CD1c-positive myeloid dendritic cell (primary cell): ENCODE data around the gene SETX.

Experiments used
- DNase-seq: peaks from one replicate; pipeline ENCODE4 v3.0.0-alpha.2; 2016; ENCODE audit errors: extremely low spot score

The SETX gene

GRCh38 chr9:132239999-132240840 lies 114.6 kb downstream of the SETX start:
- DNase-seq: no peak

DNA sequence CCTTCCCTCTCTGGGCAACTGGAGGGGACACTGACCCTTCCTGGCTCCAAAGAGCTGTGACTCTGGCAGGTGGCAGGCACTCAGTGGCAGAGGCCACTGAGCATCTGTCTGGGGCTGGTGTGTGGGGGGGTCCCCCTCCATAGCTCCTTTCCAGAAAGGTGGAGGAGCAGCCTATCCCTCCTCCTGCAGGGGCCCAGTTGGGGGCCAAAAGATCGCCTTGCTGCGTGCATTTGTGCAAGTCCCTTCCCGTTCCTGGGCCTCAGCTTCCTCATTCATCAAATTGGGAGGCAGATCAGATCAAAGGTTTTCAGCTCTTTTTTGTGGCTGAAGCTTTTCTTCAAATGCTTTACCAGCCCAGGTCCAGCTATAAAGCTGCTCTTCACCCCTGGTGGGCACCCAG lies 115.3 kb downstream of the SETX start:
- peak; percentile 30 for DNase-seq

DNA sequence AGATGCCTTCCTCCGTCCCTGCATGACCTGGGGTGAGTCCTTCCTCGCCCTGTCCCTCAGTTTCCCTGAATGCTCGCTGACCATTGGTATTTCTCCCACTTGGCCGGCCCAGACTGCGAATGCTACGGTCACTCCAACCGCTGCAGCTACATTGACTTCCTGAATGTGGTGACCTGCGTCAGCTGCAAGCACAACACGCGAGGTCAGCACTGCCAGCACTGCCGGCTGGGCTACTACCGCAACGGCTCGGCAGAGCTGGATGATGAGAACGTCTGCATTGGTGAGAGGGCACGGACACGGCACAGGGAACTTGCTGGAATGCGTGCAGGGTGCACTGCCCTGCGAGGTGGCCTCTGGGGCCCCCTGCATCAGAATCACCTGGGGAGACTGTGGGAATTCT lies 115.8 kb downstream of the SETX start:
- peak; percentile 14 for DNase-seq

DNA sequence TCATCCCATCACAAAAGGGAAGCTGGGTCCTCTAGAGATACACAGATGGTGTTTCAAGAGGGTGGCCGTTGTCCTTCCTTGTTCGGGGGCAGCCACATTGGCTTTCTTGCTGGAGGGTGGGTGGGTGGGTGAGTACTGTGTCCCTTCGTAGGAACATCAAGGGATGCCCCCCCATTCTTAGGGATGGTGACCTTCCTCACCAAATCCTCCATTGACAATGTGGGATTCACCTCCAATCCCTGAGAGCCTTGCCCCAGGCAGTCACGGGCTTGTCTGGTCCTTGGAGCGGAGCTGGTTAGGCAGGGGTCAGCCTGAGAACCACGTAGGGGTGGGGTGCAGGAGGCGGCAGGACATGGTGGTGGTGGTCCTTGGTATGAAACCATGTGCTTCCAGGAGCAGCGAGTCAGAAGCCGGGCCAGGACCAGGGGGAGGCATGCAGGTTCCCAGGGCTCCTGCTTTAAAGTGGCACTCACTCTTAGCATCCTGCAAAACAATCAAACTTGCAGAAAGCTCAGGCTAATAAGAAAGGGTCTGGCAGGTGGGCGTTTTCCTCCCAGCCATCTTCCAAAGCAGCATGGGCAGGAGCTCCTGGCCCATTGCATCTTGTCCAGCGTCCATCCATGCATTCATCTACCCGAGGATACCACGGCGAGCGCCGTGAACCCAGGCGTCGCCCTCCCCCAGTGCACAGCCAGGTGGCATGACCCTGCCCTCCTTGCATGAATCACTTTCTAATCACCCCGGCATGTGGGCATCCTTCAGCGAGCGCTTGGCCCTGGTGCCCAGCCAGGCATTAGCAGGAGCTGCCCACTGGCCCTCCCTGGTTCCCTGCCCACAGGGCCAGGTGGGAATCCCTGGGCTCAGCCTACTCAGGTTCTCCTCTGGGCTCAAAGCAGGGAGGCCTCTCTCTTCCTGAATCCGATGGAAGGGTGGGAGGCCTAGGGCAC lies 116.5 kb downstream of the SETX start:
- no peak for DNase-seq

DNA sequence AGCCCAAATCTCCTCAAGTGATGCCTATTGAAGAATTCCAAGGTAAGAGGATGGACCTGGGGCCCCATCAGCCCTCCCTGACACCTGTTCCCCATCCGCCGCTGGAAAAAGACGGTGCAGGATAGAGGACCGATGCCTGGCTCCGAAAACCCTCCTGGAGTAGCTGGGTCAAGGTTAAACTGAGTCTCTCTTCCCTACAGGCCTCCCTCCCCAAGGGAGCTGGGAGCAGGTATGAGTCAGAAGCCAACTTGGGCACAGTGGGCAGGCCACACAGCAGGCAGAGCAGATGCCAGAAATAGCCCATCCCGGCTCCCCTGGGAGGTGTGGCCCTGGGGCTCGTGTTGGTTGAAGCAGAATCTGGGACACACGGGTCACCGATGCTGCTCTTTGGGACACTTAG lies 117.3 kb downstream of the SETX start:
- DNase-seq: no peak

DNA sequence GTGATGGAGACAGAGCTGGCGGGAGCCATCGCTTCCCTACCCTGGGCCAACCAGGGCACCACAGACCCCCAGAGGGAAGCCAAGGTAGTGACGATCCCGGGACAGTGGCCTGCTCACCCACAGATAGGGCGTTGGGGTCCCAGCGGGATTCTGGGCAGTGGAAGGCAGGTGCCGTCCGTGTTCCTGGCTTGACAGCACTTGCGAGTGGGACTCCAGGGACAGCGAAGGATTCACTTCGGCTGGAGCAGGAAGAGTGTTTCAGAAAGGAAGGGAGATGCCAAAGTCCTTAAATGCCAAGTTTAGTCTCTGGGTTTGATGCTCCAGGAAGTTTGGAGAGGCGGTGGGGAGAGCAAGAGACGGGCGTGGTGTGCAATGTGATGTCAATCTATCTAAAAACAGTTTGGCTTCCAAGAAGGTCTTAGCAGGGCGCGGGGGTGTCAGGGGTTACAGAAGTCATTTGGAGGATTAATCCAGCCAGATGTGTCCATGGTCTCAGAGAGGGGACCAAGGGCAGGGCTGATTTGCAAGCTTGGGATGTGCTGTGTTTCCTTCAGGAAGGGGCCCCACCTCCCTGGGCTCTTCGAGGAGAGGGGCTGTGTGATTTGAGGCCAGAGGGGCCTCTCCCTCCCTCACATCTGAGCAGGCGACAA lies 118.0 kb downstream of the SETX start:
- no peak for DNase-seq

DNA sequence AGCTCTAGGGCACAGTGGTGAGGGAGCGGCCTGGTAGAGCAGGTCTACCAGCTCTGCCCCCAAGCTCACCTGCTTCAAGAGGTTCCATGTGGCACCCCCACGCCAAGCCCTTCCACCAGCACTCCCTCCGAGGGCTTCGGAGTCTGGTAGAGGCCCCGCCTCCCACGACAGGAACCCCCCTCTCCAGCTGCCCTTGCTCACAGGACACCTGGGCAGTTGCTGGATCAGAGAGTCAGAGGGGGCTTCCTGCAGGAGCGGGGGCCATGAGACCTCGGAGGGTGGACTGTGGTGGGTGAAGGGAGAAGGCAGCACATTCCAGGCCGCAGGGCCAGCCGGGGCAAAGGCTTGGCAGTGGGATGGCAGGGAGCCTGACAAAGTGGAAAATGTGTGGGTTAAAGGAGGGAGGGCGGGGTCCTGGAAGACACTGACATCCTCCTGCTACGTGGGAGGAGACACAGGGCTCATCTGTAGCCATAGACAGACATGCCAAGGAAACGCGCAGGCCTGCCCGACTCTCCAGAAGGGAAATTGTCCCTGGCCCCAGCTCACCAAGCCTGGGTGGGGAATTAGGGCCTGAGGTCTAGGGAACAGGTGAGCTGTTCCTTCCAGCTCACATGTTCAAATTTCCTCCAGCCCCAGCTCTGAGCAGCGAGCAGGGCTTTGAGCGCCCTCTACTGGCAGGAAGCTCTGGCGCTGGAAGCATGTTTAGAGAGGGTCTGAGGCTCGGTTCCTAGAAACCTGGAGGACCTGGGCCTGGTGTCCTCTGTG lies 118.7 kb downstream of the SETX start:
- peak; percentile 82 for DNase-seq

DNA sequence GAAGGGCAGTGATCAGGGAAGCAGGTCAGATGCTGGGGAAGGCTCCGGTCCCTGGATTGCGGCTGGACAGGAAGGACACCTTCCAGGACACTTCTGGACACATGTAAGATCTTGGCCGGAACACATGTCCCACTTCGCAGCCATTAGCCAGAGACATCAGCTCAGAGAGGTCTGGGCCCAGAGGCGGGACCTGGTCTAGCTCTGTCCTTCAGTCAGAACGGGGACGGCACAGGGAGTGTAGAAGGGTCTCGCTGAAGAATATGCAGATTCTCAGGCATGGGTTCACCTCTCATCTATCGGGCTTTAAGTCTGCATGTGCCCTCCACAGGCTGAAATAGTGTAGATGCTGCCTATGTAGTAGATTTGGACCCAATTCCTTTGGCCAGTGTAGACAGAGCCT lies 119.7 kb downstream of the SETX start:
- DNase-seq: no peak

DNA sequence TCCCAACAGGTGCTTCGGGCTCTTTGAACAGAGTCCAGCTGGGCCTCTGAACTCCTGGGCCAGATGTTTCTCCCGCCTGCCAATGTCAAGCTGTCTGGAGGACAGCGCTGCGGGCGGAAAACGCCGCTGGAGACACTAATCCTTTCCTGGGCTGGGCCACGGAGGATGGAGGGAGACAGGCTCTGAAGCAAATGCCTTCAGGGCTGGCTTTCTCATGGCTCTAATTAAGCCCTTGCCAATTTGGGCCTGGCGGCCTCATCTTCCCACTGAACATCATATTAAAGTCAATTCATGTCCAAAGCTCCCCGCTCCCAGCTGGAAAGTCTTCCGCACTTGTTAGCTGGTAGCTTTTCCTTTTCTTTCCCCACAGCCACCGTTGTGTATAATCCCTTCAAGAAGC lies 120.3 kb downstream of the SETX start:
- DNase-seq: no peak

DNA sequence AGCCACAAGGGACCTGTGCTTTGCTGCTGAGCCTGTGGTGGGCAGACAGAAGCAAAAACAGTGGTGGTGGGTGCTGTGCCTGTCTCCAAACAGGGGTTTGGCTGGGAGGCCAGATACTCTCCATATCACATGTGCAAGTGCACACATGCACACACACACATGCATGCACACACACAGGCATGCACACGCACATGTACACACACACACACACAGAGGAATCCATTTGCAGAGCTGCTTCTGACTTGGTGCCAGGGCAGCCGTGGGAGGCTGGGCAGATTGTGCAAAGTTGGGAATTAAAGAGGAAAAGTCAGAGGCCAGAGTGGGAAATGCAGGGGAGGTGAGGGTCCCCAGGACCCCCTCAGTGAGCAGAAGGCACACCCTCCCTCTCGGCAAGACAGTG lies 121.6 kb downstream of the SETX start:
- DNase-seq: no peak

- no peak for DNase-seq
Measured at GRCh38 chr9:132232522-132232921, 122.3 kb downstream of the SETX start.

GRCh38 chr9:132231019-132231701 lies 123.6 kb downstream of the SETX start:
- DNase-seq: no peak

- DNase-seq: no peak
Measured at GRCh38 chr9:132230605-132231004, 124.2 kb downstream of the SETX start.

- no peak for DNase-seq
Measured at GRCh38 chr9:132228062-132228461, 126.7 kb downstream of the SETX start.

DNA sequence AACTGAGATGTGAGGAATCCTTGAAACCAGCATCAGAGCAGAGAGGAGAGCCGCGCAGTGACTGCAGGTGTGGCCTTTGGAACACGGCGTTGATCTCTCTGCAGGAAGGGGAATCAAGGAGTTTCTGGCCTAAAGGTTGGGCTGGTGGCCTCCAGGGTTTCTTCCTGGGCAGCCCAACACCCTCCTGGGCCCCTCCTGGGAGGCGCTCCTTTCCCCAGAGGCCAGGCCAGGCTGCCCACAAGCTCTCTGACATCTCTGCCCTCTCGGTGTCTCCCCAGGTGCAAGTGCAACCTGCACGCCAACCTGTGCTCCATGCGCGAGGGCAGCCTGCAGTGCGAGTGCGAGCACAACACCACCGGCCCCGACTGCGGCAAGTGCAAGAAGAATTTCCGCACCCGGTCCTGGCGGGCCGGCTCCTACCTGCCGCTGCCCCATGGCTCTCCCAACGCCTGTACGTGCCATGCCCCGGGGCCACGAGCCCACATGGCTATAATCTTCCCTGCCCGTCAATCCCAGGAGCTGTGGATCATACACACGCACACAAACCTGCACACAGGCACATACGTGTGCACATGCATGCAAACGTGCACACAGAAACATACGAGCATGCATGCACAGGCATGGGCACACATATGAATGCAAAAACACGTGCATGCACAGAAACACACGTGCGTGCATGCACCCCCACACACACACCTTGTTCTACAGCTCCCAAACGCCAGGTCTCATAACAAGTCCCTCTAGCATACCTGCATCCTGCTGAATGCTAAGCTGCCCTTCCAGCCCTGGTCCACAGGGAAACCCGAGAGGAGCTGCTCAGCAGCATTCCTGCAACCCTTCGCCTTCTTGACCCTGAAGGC lies 128.0 kb downstream of the SETX start:
- DNase-seq: no peak

DNA sequence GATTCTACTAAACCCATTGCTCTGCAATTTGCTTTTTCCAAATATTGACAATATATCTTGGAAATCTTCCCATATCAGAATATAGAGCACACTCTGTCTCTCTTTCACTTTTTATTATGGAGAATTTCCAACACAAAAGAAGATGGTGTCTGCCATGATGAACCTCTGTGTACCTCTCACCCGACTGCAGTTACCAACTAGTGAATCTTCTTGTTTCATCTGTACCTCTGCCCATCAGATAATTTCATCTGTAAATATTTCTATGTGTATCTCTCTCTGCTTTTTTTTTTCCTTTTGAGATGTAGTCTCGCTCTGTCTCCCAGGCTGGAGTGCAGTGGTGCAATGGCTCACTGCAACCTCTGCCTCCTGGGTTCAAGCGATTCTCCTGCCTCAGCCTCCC lies 130.1 kb downstream of the SETX start:
- no peak for DNase-seq

GRCh38 chr9:132221941-132222340 lies 132.8 kb downstream of the SETX start:
- DNase-seq: no peak

DNA sequence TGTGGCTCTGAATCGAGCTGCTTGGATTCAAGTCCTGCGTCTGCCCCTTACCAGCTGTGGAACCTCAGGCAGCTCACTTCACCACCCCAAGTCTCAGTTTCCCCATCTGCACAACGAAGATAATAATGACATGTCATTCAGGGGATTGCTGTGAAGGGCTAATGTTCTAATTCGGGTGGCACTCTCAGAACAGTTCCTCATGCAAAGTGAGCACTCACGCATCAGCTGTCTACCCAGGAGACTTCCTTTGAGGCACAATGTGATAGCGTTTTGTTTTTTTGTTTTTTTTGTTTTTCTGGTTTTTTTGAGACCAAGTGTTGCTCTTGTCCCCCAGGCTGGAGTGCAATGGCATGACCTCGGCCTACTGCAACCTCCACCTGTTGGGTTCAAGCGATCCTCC lies 136.6 kb downstream of the SETX start:
- no peak for DNase-seq

- peak; percentile 60 for DNase-seq
Measured at GRCh38 chr9:132216861-132217619, 137.7 kb downstream of the SETX start.
